WTC11 (cell line): Measurements from ENCODE around the gene HGS. TPM values are rescaled to one million over a fixed set of nuclear protein-coding genes. Genes with fewer than 3 reads are reported as not detected.

Source experiments
- FOXK1 ChIP-seq: sonication (generic); formaldehyde crosslinking; IDR thresholded peaks from 2 replicates; pipeline ENCODE4 v1.8.0; 2022; ENCODE audit warnings: mild to moderate bottlenecking, moderate library complexity, missing genetic modification reagents
- NR1H2 ChIP-seq: sonication (generic); formaldehyde crosslinking; IDR thresholded peaks from 2 replicates; pipeline ENCODE4 v1.9.0; 2021; ENCODE audit warnings: mild to moderate bottlenecking, moderate library complexity, missing genetic modification reagents
- RORB ChIP-seq: fragments of 250-450 bp; sonication (Bioruptor Pico); IDR thresholded peaks from 2 replicates; pipeline ENCODE4 v1.9.0; 2021; ENCODE audit warnings: mild to moderate bottlenecking
- ZNF263 ChIP-seq: sonication (generic); formaldehyde crosslinking; IDR thresholded peaks from 2 replicates; pipeline ENCODE4 v1.8.1; 2022; ENCODE audit warnings: low read depth, mild to moderate bottlenecking, moderate library complexity, missing genetic modification reagents
- ZNF396 ChIP-seq: fragments of 250-450 bp; sonication (Bioruptor Pico); IDR thresholded peaks from 2 replicates; pipeline ENCODE4 v1.8.0; 2021; ENCODE audit warnings: mild to moderate bottlenecking, moderate library complexity, borderline replicate concordance
- microRNA-seq: library from miRNA; unstranded; fragments of <30 nt; microRNA quantifications from one replicate; pipeline ENCODE4 v1.2.0, GENCODE V29; 2022; ENCODE audit warnings: borderline number of aligned reads
- total RNA-seq: library from RNA; stranded (reverse); gene quantifications from 3 replicates; pipeline ENCODE4 v1.2.3, GENCODE V29; 2021
- TF ChIP-seq, protein P1 (sequence below): sonication (generic); formaldehyde crosslinking; IDR thresholded peaks from 2 replicates; pipeline ENCODE4 v1.8.1; 2022; ENCODE audit warnings: low read depth, missing genetic modification reagents, borderline replicate concordance
- TF ChIP-seq, protein P2 (sequence below): fragments of 250-450 bp; sonication (Bioruptor Pico); IDR thresholded peaks from 2 replicates; pipeline ENCODE4 v1.9.0; 2021; ENCODE audit warnings: mild to moderate bottlenecking, borderline replicate concordance
- TF ChIP-seq, protein P3 (sequence below): sonication (generic); formaldehyde crosslinking; IDR thresholded peaks from 2 replicates; pipeline ENCODE4 v1.8.1; 2022; ENCODE audit warnings: missing genetic modification reagents, borderline replicate concordance
- TF ChIP-seq, protein P4 (sequence below): fragments of 200-600 bp; IDR thresholded peaks from 2 replicates; pipeline ENCODE4 v1.8.0; 2022; ENCODE audit warnings: antibody characterized with exemption

Gene HGS
- total RNA-seq, 1 experiment from 2014 or later = 113 TPM

DNA sequence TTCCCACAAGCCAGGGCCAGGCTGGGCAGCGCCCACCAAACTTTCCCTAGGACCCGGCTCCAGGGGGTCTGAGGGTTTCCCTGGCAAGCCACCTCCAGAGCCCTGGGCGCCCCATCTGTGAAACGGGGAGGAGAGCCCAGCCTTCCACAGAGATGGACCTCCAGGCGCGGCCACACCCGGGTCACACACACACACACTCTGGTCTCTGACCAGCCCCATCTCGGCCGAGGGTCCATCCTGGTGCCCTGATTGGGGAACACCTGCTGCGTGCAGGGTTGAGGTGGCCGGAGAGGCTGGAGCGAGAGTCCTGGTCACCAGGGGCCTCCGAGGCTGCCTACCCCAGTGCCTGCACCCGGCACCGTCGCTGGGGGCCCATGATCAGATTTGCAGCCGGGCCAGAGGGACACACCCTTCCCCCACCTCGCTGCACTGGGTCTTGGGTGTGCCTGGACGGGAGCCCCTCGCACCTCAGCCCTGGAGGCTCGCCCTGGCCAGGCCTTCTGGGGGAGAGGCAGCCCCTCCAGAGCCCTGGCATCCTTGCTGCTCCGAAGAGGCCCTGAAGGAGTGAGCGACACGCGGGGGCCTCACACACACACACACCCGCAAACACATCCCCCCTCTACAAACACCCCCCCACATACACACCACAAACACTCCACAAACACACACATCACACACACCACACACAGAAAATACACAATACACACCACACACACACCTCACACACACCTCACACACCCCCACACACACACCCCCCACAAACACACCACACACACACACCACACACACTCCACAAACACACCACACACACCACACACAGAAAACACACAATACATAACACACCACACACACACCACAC, 58.0 kb downstream of the HGS start (continued):
- TF ChIP-seq, protein P1, sequence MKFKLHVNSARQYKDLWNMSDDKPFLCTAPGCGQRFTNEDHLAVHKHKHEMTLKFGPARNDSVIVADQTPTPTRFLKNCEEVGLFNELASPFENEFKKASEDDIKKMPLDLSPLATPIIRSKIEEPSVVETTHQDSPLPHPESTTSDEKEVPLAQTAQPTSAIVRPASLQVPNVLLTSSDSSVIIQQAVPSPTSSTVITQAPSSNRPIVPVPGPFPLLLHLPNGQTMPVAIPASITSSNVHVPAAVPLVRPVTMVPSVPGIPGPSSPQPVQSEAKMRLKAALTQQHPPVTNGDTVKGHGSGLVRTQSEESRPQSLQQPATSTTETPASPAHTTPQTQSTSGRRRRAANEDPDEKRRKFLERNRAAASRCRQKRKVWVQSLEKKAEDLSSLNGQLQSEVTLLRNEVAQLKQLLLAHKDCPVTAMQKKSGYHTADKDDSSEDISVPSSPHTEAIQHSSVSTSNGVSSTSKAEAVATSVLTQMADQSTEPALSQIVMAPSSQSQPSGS (CRISPR knock-in tag) = no peak
- TF ChIP-seq ZNF396 (CRISPR knock-in tag) (no peak), FOXK1 (no peak), ZNF263 (CRISPR knock-in tag) (no peak), RORB (CRISPR knock-in tag) (no peak), NR1H2 (CRISPR knock-in tag) (no peak)
- TF ChIP-seq, protein P2, sequence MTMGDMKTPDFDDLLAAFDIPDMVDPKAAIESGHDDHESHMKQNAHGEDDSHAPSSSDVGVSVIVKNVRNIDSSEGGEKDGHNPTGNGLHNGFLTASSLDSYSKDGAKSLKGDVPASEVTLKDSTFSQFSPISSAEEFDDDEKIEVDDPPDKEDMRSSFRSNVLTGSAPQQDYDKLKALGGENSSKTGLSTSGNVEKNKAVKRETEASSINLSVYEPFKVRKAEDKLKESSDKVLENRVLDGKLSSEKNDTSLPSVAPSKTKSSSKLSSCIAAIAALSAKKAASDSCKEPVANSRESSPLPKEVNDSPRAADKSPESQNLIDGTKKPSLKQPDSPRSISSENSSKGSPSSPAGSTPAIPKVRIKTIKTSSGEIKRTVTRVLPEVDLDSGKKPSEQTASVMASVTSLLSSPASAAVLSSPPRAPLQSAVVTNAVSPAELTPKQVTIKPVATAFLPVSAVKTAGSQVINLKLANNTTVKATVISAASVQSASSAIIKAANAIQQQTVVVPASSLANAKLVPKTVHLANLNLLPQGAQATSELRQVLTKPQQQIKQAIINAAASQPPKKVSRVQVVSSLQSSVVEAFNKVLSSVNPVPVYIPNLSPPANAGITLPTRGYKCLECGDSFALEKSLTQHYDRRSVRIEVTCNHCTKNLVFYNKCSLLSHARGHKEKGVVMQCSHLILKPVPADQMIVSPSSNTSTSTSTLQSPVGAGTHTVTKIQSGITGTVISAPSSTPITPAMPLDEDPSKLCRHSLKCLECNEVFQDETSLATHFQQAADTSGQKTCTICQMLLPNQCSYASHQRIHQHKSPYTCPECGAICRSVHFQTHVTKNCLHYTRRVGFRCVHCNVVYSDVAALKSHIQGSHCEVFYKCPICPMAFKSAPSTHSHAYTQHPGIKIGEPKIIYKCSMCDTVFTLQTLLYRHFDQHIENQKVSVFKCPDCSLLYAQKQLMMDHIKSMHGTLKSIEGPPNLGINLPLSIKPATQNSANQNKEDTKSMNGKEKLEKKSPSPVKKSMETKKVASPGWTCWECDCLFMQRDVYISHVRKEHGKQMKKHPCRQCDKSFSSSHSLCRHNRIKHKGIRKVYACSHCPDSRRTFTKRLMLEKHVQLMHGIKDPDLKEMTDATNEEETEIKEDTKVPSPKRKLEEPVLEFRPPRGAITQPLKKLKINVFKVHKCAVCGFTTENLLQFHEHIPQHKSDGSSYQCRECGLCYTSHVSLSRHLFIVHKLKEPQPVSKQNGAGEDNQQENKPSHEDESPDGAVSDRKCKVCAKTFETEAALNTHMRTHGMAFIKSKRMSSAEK (CRISPR knock-in tag) = no peak
- TF ChIP-seq, protein P3, sequence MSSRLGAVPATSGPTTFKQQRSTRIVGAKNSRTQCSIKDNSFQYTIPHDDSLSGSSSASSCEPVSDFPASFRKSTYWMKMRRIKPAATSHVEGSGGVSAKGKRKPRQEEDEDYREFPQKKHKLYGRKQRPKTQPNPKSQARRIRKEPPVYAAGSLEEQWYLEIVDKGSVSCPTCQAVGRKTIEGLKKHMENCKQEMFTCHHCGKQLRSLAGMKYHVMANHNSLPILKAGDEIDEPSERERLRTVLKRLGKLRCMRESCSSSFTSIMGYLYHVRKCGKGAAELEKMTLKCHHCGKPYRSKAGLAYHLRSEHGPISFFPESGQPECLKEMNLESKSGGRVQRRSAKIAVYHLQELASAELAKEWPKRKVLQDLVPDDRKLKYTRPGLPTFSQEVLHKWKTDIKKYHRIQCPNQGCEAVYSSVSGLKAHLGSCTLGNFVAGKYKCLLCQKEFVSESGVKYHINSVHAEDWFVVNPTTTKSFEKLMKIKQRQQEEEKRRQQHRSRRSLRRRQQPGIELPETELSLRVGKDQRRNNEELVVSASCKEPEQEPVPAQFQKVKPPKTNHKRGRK (CRISPR knock-in tag) = no peak
- TF ChIP-seq, protein P4, sequence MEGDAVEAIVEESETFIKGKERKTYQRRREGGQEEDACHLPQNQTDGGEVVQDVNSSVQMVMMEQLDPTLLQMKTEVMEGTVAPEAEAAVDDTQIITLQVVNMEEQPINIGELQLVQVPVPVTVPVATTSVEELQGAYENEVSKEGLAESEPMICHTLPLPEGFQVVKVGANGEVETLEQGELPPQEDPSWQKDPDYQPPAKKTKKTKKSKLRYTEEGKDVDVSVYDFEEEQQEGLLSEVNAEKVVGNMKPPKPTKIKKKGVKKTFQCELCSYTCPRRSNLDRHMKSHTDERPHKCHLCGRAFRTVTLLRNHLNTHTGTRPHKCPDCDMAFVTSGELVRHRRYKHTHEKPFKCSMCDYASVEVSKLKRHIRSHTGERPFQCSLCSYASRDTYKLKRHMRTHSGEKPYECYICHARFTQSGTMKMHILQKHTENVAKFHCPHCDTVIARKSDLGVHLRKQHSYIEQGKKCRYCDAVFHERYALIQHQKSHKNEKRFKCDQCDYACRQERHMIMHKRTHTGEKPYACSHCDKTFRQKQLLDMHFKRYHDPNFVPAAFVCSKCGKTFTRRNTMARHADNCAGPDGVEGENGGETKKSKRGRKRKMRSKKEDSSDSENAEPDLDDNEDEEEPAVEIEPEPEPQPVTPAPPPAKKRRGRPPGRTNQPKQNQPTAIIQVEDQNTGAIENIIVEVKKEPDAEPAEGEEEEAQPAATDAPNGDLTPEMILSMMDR = no peak

Small RNA genes lying within 50 kb of the gene (microRNA-seq; reads per million reads assigned to microRNA genes)
- not detected for gene MIR6786

Other genes starting within 250 kb of the HGS start
- gene ACTG1, start 171.2 kb upstream of the HGS start, total RNA-seq = 3,338 to 3,455 TPM (median 3,348 TPM) in 3 replicates
- 0.31 to 0.89 TPM (median 0.46 TPM) in 3 replicates for gene FSCN2, start 155.6 kb upstream of the HGS start, total RNA-seq
- 44.7 to 54.7 TPM (median 47.8 TPM) in 3 replicates for gene FAAP100, start 131.7 kb upstream of the HGS start, total RNA-seq
- gene NPLOC4, start 46.9 kb upstream of the HGS start, total RNA-seq = 80.3 to 89.2 TPM (median 83.5 TPM) in 3 replicates
- 1.5 to 3.0 TPM (median 2.4 TPM) in 3 replicates for gene TSPAN10, start 46.8 kb upstream of the HGS start, total RNA-seq
- gene PDE6G, start 27.5 kb upstream of the HGS start, total RNA-seq = 4.4 to 6.9 TPM (median 6.3 TPM) in 3 replicates
- gene OXLD1, start 17.4 kb upstream of the HGS start, total RNA-seq = 47.0 to 49.6 TPM (median 48.1 TPM) in 3 replicates
- 34.3 to 36.8 TPM (median 35.2 TPM) in 3 replicates for gene CCDC137, start 17.3 kb upstream of the HGS start, total RNA-seq
- 44.7 to 46.7 TPM (median 45.4 TPM) in 3 replicates for gene ARL16, start 214 bp upstream of the HGS start, total RNA-seq
- 134 to 139 TPM (median 136 TPM) in 3 replicates for gene MRPL12, start 19.4 kb downstream of the HGS start, total RNA-seq
- gene SLC25A10, start 28.3 kb downstream of the HGS start, total RNA-seq = 34.0 to 38.7 TPM (median 37.9 TPM) in 3 replicates
- gene GCGR, start 120.1 kb downstream of the HGS start, total RNA-seq = 0.85 to 1.4 TPM (median 1.4 TPM) in 3 replicates
- gene MCRIP1, start 149.3 kb downstream of the HGS start, total RNA-seq = 126 to 144 TPM (median 131 TPM) in 3 replicates
- not detected in 3 replicates for gene PPP1R27, start 151.0 kb downstream of the HGS start, total RNA-seq
- 343 to 380 TPM (median 360 TPM) in 3 replicates for gene P4HB, start 176.5 kb downstream of the HGS start, total RNA-seq
- 200 to 247 TPM (median 203 TPM) in 3 replicates for gene ARHGDIA, start 187.3 kb downstream of the HGS start, total RNA-seq
- gene ALYREF, start 207.6 kb downstream of the HGS start, total RNA-seq = 172 to 212 TPM (median 174 TPM) in 3 replicates
- 217 to 249 TPM (median 245 TPM) in 3 replicates for gene ANAPC11, start 207.7 kb downstream of the HGS start, total RNA-seq
- gene NPB, start 218.2 kb downstream of the HGS start, total RNA-seq = 1.9 to 2.1 TPM (median 1.9 TPM) in 3 replicates
- gene PCYT2, start 227.4 kb downstream of the HGS start, total RNA-seq = 24.7 to 31.4 TPM (median 26.3 TPM) in 3 replicates
- 19.5 to 24.2 TPM (median 20.9 TPM) in 3 replicates for gene SIRT7, start 234.2 kb downstream of the HGS start, total RNA-seq
- gene MAFG, start 243.7 kb downstream of the HGS start, total RNA-seq = 24.2 to 29.8 TPM (median 24.3 TPM) in 3 replicates